Keratinocyte (primary cell): ENCODE data around the gene ZNF226.

Experiments
- CTCF ChIP-seq, 3 experiments: IDR thresholded peaks in 1 of 3; conservative IDR thresholded peaks in 1 of 3; optimal IDR thresholded peaks in 1 of 3; 2 replicates in 2 of 3; 3 replicates in 1 of 3; pipeline versions ENCODE3 to v1.5.1; 2011; ENCODE audit warnings: low read length in 3 of 3, mild to moderate bottlenecking in 3 of 3, moderate library complexity in 2 of 3, control low read depth in 1 of 3, inconsistent platforms in 1 of 3; ENCODE audit not compliant: insufficient read depth in 2 of 3; ENCODE audit errors: extremely low read depth in 1 of 3
- EZH2 ChIP-seq: IDR thresholded peaks from one replicate; pipeline ENCODE4 v1.6.1; 2012; ENCODE audit warnings: inconsistent platforms, mild to moderate bottlenecking, low read length, moderate library complexity

DNA sequence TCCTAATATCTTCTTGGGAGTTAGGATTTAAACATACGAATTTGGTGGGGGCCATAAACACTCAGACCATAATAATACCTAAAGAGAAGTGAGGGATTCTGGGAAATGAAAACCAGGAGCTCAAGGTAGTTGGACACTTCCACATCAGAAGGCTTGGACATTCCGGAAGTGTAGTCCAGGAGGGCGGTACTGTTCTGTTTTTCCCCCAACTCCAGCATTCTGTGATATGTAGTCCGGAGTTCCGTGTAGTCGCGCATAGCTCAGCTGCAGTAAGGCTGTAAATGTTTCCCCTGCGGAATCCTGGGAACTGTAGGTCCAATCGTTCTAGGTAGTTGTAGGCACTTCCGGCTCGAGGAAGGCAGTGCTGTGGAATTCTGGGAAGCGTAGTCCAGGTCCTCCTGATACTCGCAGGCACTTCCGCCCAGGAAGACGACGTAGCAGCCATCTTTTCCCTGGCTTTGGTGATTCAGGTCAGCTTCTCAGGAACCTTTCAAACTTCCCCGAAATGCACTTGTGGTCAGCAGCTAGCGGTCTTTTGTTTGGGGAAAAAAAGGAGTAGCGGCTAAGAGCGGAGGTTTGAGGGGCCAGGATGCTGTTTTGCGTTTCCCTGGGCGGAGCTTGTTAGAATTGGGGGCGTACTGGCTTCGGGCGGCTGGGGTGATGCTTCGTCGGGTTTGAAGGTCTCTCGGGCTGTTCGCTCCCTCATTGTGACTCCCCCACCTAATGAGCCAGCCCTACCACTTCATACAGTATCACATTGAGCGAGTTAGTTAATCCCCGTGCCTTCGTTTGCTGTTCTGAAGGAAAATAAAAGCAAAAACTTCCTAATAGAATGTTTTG, at the start of gene ZNF226:
- TF ChIP-seq CTCF (optimal IDR thresholded peaks at IDR 0.05 in 1 of 3, IDR thresholded peaks at IDR 0.05 in 1 of 3, conservative IDR thresholded peaks at IDR 0.05 in 1 of 3; ENCODE audit: extremely low read depth in 1 of 3, insufficient read depth in 2 of 3, low read length in 3 of 3) (no peak), EZH2 (no peak)
